Endodermal cell (in vitro differentiated cells): Measurements from ENCODE around the gene TOP2A. TPM values are rescaled to one million over a fixed set of nuclear protein-coding genes. Genes with fewer than 3 reads are reported as not detected.

Experiments used
- DNase-seq: peaks from one replicate; pipeline ENCODE4 v3.0.0-alpha.2; 2017
- H3K27ac ChIP-seq: 2 replicates; pipeline ENCODE4 v1.5.1; 2013; ENCODE audit warnings: mild to moderate bottlenecking, low read depth, low read length, moderate library complexity
- H3K27me3 ChIP-seq: 2 replicates; pipeline ENCODE4 v1.6.1; 2013; ENCODE audit warnings: mild to moderate bottlenecking, low read length, moderate library complexity; ENCODE audit not compliant: insufficient read depth, control insufficient read depth, poor library complexity, severe bottlenecking
- H3K36me3 ChIP-seq: 2 replicates; pipeline ENCODE4 v1.7.0; 2013; ENCODE audit warnings: mild to moderate bottlenecking, low read length, moderate library complexity; ENCODE audit not compliant: control insufficient read depth, insufficient read depth
- H3K4me1 ChIP-seq: one replicate; pipeline ENCODE4 v1.7.0; 2013; ENCODE audit warnings: low read length; ENCODE audit not compliant: control insufficient read depth, insufficient read depth
- H3K4me3 ChIP-seq: 2 replicates; pipeline ENCODE4 v1.5.1; 2013; ENCODE audit warnings: mild to moderate bottlenecking, low read length, moderate library complexity
- H3K9ac ChIP-seq: 2 replicates; pipeline ENCODE4 v1.6.1; 2013; ENCODE audit warnings: mild to moderate bottlenecking, low read length, moderate library complexity; ENCODE audit not compliant: poor library complexity, severe bottlenecking; ENCODE audit errors: extremely low read depth
- H3K9me3 ChIP-seq: 2 replicates; pipeline ENCODE4 v1.6.1; 2013; ENCODE audit warnings: mild to moderate bottlenecking, low read length, moderate library complexity; ENCODE audit not compliant: control insufficient read depth
- H3K27ac Mint-ChIP-seq: 2 replicates; pipeline ENCODE4 v1.8.0; 2020; ENCODE audit warnings: mixed read lengths
- H3K27me3 Mint-ChIP-seq: 2 replicates; pipeline ENCODE4 v1.8.0; 2021; ENCODE audit warnings: mild to moderate bottlenecking, mixed read lengths; ENCODE audit not compliant: insufficient read depth
- H3K36me3 Mint-ChIP-seq: 2 replicates; pipeline ENCODE4 v1.8.0; 2020; ENCODE audit warnings: low read depth, mixed read lengths
- H3K4me1 Mint-ChIP-seq: 2 replicates; pipeline ENCODE4 v1.8.0; 2020; ENCODE audit warnings: mixed read lengths
- H3K4me3 Mint-ChIP-seq: 2 replicates; pipeline ENCODE4 v1.8.0; 2020; ENCODE audit warnings: mild to moderate bottlenecking, moderate library complexity, mixed read lengths
- H3K9me3 Mint-ChIP-seq: 2 replicates; pipeline ENCODE4 v1.8.0; 2020; ENCODE audit warnings: mild to moderate bottlenecking, mixed read lengths
- CTCF ChIP-seq: fragments of 200-600 bp; sonication (generic); conservative IDR thresholded peaks from 2 replicates; pipeline ENCODE4 v1.5.0; 2021; ENCODE audit warnings: antibody characterized with exemption, mild to moderate bottlenecking
- WGBS, 2 experiments: methylation state at CpG; one replicate each; pipeline versions ENCODE4 v1.1.5 to v1.1.7; 2013; ENCODE audit warnings: missing lambda C conversion rate in 2 of 2, mixed read lengths in 1 of 2; ENCODE audit not compliant: insufficient coverage in 1 of 2, insufficient read length in 1 of 2; 5-methylcytosine and 5-hydroxymethylcytosine counted together
- total RNA-seq, 2 donors: library from RNA; stranded (reverse); fragmentation: NEBNext Ultra II Directional in 1 of 2; extraction: Animal tissue kit (Norgen Biotek cat#: 25700) in 1 of 2; gene quantifications; 2 replicates in 1 of 2; 3 replicates in 1 of 2; pipeline ENCODE4 v1.2.1, GENCODE V29; 2021

TOP2A gene
- total RNA-seq, 2 donors from 2014 or later, result 173 to 246 TPM

GRCh38 chr17:40352237-40352778, 65.4 kb downstream of the TOP2A start:
- WGBS, 2 experiments, result 88 to 89% methylated on average over 7 of the region's 7 CpGs
- H3K9ac ChIP-seq, result no peak overlapping the region
- H3K27ac ChIP-seq, result peak overlapping the region; percentile 97

GRCh38 chr17:40351359-40352236, 66.1 kb downstream of the TOP2A start:
- Histone ChIP-seq H3K27ac (peak overlapping the region; percentile 97), H3K9ac (no peak overlapping the region), H3K27me3 (no peaks in the 10 kb centered on the region), H3K9me3 (no peaks in the 10 kb centered on the region), H3K4me3 (no peak overlapping the region), H3K4me1 (peaks cover 2% of the 10 kb centered on the region), H3K36me3 (peaks cover 54% of the 10 kb centered on the region)
- Mint-ChIP-seq H3K36me3 (peaks cover 43% of the 10 kb centered on the region), H3K4me1 (peaks cover 34% of the 10 kb centered on the region), H3K4me3 (no peak overlapping the region), H3K27ac (no peak overlapping the region), H3K9me3 (no peaks in the 10 kb centered on the region), H3K27me3 (no peaks in the 10 kb centered on the region)
- WGBS, 2 experiments, result 77 to 89% methylated on average over 16 to 27 of the region's 27 CpGs
- peak; percentile 63 for DNase-seq
- TF ChIP-seq CTCF, result no peak

More at GRCh38 chr17:40352237-40352778, 65.4 kb downstream of the TOP2A start:
- Mint-ChIP-seq H3K4me3 (no peak overlapping the region), H3K9me3 (no peaks in the 10 kb centered on the region), H3K27me3 (no peaks in the 10 kb centered on the region), H3K36me3 (peaks cover 43% of the 10 kb centered on the region), H3K4me1 (peaks cover 27% of the 10 kb centered on the region), H3K27ac (no peak overlapping the region)
- Histone ChIP-seq H3K36me3 (peaks cover 54% of the 10 kb centered on the region), H3K27me3 (no peaks in the 10 kb centered on the region), H3K4me1 (no peaks in the 10 kb centered on the region), H3K4me3 (no peak overlapping the region), H3K9me3 (no peaks in the 10 kb centered on the region)
- TF ChIP-seq CTCF, result no peak
- peak; percentile 44 for DNase-seq

- H3K27me3 Mint-ChIP-seq, result no peaks in the 10 kb centered on the region
- no peak overlapping the region for H3K4me3 Mint-ChIP-seq
- H3K4me1 Mint-ChIP-seq, result peaks cover 40% of the 10 kb centered on the region
- Histone ChIP-seq H3K4me3 (no peak overlapping the region), H3K27me3 (no peaks in the 10 kb centered on the region), H3K4me1 (peaks cover 8% of the 10 kb centered on the region), H3K36me3 (peaks cover 48% of the 10 kb centered on the region), H3K9me3 (no peaks in the 10 kb centered on the region), H3K27ac (peak overlapping the region; percentile 97), H3K9ac (peak overlapping the region; percentile 20)
- peak; percentile 62 for DNase-seq
- no peak for TF ChIP-seq CTCF
- peaks cover 43% of the 10 kb centered on the region for H3K36me3 Mint-ChIP-seq
- H3K27ac Mint-ChIP-seq, result no peak overlapping the region
- WGBS, 2 experiments, result 33 to 50% methylated on average over 5 to 15 of the region's 17 CpGs
- H3K9me3 Mint-ChIP-seq, result no peaks in the 10 kb centered on the region
These were observed 66.9 kb downstream of the TOP2A start for GRCh38 chr17:40350689-40351358.
